Ramos (cell line): ENCODE results near the gene LRRC75A.
"Not testable (repeated sequence)": the region's sequence is repeated elsewhere in the genome, so short reads cannot be mapped to it uniquely, and the experiment has no call there.

Experiments used
- in situ Hi-C: fragments of 300-500 bp; cut with MboI; formaldehyde crosslinking; loops from one replicate; pipeline ENCODE4 v1.14.3; 2022; ENCODE audit warnings: low sequenced_read_pairs; ENCODE audit not compliant: unreplicated experiment

The LRRC75A gene

DNA sequence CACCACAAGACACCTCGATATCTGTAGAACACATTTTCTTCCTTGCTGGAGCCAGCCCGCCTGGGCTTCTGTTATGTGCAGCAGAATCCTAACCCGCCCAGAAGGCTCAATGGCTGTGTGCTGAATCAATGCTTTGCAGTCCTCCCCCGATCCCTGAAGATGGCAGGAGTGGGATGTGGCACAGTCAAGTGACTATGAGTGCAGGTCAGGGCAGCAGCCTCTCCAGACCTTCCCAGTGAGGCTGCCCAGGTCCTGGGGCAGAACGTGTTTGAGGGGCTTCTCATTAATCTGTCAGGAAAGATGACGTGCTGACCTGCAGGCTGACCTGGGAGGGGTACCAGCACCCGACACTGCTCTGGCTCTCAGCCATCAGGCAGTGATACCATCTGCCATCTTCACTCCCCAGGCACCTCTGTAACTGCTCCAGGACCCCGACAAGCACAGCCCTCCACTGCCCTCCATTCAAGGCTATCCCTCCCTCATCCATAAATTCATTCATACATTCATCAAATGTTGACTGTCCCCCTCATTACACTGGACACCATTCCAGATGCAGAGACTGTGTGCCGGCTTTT is 35.2 kb downstream of the LRRC75A start:
- in situ Hi-C loops = no loop called here

DNA sequence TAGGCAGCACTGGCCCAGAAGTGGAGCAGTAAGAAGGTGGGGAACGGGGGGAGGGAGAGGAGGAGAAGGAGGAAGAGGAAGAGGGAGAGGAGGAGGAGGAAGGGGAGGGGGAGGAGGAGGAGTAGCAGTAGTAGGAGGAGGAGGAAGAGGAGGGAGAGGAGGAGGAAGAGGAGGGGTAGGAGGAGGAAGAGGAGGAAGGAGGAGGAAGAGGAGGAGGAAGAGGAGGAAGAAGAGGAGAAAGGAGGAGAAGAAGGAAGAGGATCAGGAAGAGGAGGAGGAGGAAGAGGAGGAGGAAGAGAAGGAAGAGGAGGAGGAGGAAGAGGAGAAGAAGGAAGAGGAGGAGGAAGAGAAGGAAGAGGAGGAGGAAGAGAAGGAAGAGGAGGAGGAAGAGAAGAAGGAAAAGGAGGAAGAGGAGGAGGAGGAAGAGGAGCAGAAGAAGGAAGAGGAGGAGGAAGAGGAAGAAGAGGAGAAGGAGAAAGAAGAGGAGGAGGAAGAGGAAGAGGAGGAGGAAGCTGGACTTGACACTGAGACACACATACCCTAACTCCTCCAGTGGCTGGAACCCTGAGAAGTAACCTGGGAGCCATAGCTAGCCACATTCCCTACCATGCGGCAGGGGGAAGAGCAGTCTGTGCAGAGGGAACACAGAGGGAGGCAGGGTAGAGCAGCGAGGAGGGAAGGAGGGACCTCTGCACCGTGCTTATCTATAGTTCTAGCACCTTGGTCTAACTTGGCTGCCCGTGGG is 35.8 kb downstream of the LRRC75A start:
- in situ Hi-C loops = no loop called here

DNA sequence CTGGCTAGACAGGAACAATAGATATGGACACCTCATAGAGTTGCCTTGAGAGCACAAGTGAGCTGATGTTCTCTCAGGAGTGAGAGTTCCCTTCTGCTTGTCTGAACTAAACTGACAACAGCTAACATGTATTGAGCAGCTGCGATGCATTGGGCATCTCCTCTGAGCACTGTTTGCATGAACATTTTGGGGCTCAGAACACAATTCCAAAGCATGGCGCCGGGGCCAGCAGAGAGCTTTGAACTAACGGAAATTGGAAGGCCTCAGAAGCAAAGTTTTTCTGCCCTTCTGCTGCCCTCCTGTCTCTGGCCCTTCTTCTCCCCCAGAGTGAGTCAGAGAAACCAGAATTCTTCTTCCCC is 38.5 kb downstream of the LRRC75A start:
- in situ Hi-C loops = no loop called here

DNA sequence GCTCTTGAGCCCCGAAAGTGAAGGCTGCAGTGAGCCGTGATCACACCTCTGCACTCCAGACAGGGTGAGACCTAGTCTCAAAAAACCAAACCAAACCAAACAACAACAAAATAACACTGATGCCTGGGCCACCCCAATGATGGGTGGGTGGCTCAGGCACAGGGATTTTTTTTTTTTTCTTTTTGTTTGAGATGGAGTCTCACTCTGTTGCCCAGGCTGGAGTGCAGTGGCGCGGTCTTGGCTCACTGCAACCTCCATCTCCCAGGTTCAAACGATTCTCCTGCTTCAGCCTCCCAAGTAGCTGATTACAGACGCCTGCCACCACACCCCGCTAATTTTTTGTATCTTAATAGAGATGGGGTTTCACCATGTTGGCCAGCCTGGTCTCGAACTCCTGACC is 39.7 kb downstream of the LRRC75A start:
- in situ Hi-C loops = not testable (repeated sequence)

DNA sequence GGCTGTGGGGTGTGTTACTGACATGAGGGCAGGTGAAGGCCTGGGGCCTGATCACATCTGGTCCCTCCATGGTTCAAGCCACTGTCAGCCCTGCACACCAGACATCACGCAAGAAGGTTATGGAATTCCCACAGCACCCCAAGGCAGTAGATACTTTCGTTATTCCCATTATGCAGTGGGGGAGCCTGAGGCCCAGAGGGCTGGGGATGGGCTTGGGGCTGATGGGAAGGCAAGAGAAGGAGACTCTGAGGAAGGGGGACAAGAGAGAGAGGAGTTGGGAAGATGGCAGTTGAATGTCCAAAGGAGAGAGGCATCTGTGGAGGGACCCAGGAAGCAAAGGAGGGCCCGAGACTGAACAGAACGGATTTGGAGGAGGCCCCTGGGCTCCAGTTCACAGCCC is 42.0 kb downstream of the LRRC75A start:
- in situ Hi-C loops = no loop called here

DNA sequence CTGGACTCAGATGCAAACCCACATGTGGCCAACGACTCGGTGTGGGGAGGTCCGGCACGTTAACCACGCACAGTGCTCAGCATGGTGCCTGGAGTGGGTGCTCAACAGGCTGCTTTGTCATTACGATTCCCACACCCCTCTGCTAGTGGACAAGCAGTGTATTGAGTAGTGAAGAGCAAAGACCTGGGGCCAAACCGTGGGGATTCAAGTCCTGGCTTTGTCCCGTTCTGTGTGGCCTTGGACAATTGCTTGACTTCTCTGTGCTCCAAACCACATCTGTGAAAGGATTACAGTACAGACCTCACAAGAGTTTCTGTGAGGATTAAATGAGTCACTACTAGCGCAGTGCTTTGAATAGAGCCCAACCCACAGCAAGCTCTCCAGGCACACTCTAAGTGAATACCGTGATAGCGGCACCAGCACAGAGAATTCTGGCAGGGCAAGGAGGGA is 42.8 kb downstream of the LRRC75A start:
- in situ Hi-C loops = no loop called here

DNA sequence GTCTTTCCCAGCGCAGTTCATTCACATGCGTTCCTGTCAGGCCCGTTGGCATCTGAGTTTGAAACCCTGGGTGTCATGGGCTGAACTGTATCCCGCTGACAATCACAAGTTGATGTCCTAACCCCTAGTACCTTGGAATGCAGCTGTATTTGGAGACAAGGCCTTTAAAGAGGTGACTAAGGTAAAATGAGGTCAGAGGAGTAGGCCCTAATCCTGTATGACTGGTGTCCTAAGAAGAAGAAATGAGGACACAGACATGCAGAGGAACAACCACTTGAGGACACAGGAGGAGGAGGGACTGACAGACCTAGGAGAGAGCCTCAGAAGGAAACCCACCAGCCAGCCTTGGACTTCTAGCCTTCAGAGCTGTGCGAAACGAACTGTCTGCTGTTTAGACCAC is 43.5 kb downstream of the LRRC75A start:
- in situ Hi-C loops = no loop called here

DNA sequence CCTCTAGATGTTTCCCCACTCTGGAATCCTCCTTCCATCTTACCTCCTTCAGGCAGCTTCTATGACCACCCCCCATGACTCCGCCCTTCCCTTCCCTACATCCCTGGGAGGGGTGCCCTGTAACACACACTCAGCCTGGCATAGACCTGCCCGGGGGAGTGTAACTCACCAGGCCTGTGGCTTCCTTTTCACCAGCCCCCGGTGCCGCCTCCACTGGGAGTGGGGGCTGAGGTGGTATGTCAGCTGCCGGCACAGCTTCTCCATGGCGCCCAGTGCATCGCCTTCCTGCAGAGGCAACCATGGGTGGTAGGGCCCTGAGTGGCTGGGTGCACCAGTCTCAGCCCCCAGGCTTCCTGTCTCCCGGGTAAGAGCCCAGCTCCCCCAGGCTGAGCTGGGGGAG is 44.3 kb downstream of the LRRC75A start:
- in situ Hi-C loops = no loop called here

DNA sequence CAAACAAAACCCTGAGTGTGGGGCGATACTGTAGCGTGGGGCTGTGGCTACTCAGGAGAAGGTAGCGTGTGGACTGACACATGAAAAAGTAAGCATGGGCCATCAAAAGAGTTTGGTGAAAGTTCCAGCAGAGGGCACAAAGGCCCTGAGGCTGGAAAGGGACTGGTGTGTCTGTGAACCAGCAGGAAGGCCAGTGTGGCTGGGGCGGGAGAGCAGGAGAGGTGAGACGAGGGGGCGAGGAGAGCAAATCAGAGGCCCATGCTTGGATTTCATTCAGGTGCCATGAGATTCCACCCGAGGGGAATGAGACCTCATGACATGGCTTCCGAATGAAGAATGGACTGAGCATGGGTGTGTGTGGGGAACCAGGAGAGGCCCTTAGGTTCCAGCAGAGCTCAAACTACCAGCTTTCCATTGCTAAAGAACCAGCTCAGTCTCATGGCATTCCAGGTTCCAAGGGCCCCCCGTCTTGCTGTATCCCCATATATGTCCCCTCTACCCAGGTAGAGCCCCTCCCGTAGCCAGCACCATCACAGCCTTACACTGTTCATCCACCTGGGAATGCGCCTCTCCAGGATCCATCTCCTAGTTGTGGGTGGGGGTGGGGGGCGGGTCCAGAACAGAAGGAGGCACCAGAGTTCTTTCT is 45.5 kb downstream of the LRRC75A start:
- in situ Hi-C loops = no loop called here

DNA sequence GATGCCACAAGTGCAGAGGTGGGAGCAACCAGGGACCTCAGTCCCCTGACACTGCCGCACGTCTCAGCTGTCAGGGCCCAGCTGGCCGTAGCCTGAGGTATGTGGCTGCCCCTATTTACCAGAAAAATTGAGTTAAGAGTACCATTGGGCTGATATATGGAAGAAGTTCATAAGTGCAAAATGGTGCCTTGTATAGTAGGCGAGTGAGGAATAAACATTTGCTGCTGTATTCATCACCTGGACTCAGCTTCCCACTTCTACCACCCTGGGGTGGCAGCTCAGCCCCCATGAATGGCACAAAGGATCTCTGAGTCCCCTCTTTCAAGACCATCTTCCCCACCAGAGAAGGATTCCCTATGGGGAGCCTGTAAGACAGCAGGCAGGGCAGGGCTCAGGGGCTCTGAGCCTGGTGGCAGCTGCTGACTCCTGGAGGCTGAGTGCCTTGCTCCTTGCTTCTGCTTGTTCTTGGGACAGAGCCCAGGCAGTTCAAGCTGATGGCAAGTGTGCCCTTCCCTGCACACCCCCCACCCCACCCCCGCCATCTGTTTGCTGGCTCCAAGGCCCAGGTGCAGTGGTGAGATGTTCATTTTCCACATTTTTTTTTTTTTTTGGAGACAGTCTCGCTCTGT is 47.6 kb downstream of the LRRC75A start:
- in situ Hi-C loops = no loop called here

DNA sequence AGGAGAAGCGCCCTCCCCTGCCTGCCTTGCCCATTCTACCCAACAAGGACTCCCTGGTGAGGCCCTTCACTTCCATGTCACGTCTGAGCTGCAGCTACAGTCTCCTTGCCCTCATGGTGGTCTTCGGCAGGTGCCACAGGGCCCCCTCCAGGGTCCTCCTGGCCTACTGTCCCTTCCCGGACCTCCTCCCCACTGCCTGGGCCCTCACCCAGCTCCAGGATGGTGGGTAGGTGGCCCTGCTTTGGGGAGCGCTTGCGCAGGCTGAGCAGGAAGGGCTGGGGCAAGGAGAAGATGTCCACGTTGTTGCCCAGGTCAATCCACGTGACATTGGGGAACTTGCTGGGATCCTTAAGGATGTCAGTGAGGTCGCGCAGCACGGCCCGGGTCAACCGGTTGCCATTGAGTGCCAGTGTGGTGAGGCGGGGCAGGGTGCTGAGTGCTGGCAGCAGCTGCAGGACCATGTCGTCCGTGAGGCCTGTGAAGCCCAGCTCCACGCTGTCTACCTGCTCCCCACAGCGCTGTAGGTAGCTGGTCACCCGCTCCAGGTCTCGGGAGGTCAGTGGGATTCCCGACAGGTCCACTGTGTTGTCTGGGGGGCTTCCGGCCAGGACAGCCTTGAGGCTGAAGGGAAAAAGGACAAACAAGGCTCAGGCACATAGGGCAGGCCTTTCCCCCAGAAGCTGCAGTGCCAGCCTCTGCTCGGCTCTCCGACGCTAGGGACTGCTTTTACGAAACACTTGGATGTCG is 48.3 kb downstream of the LRRC75A start:
- in situ Hi-C loops = no loop called here

DNA sequence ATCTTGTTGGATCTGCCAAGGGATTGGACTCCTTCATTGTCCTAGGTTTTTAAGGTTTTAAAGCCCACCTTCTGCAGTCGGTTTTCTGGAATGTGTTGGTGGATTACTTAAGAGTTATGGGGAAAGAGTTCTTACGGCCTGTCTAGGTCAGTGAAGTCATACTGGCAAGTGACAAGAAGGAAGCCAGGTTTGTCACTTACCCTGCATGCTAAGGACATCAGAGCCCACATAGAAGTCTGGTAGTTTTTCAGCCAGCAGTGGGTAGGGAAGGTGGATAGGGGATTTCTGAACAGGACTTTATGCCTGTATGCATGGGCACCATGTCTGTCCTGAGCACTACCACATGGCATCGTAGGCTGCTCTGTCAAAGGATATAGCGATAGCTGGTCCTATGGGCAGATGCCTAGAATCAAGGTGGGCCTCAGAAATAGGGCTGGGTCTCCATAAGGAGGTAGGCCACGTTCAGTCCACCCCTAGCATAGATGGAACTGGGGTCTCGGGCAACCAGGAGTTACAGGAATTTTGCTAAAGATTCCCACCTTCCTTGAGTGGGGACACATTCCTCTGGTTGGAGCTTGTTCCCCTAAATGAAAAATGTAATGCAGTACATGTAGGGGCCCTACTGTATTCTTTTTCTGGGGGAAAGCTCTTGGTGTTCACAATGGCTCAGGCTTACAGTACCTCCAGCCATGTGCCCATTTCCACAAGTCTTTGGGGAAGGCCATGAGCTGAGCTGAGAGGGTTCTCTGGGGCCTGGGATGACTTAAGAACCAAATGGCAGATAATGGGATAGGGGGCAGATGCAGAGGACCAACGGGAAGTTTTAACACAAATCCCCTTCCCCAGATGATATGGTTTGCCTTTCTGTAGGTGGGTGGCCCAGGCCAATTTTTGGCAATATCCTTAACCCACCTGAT is 49.1 kb downstream of the LRRC75A start:
- in situ Hi-C loops = no loop called here

DNA sequence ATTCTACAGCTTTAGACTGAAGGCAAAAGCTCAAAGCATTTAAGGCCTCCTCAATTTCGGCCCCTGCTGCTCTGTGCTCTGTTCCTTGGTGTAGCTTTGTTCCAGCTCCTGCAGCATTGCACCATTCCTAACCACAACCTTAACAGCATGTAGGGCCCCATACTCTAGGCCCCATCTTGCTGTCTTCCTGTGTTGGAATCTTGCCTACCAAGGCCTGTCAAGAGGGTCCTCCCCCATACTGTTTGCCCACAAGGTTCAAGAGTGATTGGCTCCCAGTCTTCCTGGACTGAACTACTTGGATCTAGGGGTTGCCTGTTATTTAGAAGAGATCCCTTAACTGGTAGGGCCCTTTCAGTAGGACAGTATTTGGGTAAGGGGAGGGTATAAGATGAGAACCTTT is 49.9 kb downstream of the LRRC75A start:
- in situ Hi-C loops = no loop called here

DNA sequence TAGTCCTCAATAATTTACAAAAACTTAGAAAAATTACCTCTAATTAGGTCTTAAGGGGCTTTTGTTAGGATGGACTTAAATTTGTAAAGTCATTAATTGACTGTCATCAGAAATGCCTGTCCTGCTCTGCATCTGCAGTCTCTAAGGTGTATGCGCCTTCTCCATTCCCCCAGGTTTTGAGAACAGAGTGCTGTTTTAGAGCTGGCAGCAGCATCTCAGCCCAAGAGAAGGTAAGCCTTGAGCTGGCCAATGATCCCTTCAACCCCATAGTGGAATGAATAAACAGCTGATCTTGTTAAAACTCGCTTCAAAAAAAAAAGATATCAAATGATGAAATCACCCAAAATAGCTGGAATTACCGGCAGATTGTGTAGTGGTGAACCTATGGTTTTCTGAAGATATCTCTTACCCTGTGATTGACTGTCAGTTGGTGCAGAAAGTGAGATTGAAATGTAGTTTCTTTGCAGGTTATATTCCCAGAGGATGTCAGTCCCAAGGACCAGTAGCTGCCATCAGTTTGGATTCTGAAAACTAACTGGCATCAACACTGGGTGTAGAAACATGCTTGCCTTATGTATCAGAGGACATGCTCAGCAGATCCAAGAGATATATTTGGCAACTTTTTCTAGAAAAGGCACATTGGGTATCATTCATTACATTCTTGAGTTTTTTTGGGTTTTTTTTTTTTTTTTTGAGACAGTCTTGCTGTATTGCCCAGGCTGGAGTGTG is 50.9 kb downstream of the LRRC75A start:
- in situ Hi-C loops = no loop called here

DNA sequence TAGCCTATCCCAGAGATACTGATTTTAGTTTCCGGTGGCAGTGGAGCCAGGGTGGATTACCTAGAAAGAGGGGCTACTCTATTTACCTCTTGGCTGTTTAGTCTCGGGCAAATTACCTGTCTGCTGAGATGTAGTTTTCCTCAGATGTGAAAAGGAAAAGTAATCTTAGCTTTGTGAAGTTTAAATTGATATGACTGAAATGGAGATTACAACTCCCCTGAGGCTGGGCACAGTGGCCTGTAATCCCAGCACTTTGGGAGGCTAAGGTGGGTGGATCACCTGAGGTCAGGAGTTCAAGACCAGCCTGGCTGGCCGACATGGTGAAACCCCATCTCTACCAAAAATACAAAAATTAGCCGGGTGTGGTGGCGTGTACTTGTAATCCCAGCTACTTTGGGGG is 51.6 kb downstream of the LRRC75A start:
- in situ Hi-C loops = not testable (repeated sequence)

DNA sequence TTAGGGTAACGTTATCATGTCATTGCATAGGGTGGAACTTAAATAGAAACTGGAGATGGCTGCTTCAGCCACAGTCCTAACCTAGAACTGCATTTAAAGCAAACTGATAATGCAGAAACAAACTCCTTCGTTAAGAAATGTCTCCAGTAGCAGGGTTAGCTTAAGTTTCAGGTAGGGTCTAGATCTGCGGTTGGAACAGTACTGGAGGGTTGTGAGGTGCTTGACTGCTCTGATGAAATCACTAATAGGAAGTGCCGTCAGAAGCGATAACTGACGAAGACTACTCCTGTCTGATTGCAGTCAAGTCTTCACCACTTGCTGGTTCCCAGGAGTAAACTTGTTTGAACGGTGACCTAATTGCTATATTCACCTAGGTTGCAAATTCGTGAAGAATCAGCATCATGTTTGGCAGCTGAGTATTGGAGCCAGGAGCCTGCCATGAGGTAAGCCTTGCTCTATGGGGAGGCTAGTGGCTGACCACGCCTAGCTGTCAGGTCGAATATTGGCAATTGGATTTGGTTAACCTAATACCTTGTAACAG is 52.1 kb downstream of the LRRC75A start:
- in situ Hi-C loops = no loop called here

DNA sequence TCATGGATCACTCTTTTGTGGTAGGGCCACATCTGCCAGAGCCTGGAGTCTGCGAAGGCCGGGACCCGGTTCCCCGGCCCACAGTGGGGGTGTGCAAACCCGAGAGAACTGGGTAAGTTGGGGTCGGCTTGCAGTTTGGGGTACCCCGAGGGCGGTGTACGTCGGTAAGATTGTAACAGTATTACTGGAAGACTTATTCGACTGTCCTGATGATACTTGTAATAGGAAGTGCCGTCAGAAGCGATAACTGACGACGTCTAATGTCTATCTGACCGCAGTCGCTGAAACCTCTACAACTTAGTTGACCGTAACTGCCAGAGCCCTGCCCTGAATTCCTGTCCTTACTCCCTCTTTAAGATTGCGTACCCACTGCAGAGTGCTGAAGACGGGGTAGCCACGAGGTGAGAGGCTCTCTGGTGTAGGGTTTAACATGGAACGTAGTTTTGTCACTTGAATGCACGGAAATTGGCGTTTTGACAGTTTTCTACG is 52.6 kb downstream of the LRRC75A start:
- in situ Hi-C loops = no loop called here

DNA sequence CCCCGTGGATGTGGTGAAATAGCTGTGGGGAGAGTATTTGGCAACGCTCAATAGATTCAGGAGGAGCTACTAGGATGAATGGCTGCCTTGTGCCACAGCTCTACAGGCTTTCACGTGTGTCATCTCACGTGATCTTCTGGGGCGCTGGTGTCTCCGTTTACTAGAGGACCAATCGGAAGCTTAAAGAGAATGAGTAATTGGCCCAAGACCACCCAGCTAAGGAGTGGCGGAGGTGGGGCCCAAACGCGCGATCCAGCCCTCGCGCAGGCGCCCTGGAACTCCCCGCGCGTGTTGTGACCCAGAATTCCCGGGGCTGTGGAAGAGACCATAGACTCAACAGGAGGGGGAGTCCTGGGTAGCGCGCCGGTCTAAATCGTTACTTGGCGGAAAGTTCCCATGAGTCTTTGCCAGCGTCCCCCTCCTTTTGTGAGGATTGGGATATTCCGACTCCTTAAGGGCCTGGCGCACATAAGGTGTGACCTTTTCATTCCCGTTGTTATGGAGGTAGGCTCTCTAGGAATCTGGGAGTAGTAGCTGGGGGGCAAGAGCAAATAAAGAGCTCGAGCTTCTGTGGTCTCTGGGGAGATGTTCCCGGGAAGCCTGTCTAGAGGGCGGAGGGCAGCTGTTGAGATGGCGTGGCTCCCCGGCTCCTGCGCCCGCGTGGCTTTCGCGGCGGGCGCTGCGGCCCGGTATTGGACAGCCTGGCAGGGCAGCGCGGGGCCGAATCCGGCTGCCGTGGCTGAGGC is 53.3 kb downstream of the LRRC75A start:
- in situ Hi-C loops = no loop called here
